ENCODE results near the gene KDELR1.
"Not testable (repeated sequence)": the region's sequence is repeated elsewhere in the genome, so short reads cannot be mapped to it uniquely, and the experiment has no call there.

Gene KDELR1

DNA sequence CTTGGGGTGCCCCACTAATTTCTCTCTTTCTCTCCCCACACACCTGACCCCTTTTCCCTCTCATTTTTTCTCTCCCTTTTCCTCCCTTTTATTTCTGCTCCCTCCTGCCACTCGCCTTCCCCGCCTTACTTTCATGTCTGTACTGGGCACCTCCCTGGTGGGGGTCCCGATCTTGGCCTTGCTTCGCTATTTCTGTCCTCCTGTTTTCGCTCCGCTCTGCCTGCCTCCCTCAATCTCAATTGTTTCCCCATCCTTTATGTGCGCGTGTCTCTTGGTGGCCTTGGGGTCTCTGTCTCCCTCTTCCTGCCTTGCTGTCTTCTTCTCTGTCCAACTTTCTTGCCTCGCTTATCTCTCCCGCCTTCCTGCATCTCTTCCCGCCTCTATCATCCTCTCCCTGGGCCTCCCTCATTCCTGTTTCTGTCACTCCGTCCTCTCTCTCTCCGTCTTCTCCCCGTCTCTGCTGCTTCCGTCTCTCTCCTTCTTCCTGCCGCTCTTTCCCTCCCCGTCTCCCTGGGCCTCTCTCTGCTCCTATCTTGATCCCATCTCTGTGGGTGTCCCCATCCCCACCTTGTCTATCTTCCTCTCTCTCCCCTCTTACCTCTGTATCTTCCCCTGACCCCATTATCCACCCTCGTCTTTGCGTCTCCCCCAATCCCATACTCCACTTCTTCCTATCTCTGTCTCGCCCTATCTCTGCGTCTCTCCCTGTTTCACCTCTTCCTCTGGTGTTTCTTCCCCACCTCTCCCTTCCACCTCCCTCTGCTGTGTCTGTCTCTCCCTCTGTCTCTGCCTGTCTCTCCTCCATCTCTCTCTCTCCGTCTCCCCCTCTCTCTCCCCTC is 6.1 kb upstream of the KDELR1 start:
- no peak for DNase-seq

DNA sequence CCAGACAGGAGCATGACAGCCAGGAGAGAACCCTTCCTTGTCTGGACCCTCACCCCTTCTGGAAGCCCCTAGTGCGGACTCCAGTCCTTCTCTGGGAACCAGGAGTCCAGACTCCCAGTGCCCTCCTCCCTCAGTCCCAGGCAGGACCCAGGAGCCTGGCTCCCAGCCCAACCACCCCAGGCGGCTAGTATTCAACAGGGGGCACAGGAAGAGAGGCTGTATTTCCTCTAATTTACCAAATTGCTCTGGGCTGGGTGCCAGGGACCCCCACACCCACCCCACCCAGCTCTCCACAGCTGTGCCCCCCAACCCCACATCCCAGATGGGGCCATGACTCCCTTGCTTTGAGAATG is 5.4 kb upstream of the KDELR1 start:
- no peak for DNase-seq

DNA sequence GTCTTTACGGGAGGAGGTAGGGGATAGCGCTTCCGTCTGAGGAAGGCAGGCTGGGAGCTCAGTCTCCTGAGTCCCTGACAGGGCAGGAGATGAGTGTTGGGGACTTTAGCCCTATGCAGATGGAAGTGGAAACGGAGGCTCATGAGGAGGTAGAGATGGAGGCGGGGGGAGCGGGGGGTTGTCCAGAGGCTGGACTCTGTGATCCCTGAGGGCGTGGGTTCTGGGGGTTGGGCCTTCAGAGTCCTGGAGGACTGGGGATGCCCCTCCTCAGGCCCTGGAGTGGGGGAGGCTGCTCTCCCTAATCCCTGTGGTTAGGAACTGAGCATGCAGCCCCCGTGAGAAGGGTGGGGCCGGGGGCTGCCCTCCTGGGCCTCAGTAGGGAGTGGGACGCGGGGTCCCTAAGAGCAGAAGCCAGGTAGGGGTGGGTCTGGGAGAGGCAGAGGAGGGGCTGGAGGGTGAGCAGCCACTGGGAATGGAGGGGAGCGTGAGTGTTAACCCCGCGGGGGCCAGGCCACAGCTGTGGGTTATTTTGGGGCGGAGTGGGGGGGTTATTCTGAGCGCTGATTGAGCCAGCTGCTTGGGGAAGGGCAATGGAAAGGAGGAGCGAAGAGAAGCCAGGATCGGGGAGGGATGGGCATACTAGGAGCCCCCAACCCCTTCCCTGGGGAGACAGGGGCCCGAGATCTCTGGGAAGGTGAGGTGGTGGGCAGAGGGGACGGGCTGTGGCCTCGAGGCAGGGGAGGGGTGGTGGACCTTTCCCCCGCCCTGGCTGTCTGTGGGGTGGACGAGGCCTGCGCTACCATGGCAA is 4.9 kb upstream of the KDELR1 start:
- DNase-seq, result no peak

DNA sequence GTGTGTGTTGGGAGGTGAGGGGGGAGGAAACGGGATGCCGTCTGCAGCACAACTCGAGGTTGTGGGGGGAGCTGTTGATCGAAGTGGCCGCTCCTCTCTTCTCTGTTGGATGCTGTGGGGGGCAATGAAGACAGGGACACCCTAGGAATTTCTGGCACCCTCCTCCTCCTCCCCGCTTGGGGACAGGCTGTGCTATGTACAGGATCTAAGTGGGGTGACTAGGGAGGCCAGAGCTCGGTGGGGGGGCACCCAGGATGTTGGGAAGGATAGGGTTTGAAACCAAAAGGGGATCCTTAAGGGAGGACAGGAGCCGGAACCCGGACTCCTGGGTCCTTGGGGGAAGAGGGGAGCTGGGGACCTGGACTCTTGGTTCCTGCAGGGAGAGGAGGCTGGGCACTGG is 4.1 kb upstream of the KDELR1 start:
- no peak for DNase-seq

DNA sequence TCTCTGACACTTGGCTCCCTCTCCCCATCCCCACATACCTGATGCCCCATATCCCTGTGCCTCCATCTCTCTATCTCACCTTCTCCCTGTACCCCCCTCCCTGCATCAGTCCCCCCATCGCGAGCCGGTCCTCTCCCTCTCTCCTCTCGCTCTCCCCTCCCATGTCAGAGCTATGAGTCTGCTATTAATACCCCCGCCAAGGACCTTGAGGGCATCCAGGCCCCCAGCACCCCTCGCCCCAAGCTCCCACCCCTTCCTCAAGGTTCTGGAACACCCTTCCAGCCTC is 3.8 kb upstream of the KDELR1 start:
- DNase-seq, result no peak

DNA sequence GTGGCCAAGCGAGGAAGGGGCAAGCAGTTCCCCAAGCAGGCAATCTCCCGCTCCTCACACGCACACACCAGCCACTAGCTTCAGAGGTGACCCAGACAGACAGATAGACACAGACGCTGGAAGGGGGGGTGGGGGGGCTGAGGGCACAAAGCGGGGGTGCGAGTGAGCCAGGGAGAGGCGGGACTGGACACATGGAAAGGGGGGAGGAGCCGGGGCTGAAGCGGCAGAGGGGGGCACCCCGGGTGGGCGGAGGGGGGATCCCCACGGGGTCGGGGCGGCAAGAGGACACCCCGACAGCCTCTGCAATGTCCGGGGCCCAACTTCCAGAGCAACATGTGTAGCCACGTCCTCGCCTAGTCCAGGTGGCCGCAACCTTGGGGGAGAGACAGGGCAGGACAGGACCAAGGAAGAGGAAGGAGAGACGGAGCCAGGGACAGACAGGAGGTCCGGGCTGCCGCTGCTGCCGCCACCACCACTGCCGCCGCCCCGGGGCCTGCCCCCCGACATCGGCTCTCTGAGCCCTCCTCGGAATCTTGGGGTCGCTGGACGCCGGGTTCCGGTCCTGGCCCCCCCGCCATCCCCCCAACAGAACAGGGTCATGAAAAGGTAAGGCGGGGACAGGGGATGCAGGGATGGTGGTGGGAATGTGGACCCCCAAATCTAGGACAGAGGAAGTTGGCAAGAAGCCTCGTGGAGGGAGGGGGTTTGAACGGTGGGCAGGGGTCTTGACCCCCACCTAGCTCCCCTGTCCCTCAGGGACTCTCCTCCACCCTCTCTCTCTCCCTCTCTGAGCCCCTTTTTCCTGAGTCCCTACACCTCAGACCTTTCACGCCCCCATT is 3.2 kb upstream of the KDELR1 start:
- peak in 1 of 4 experiments; percentile 16 for DNase-seq

DNA sequence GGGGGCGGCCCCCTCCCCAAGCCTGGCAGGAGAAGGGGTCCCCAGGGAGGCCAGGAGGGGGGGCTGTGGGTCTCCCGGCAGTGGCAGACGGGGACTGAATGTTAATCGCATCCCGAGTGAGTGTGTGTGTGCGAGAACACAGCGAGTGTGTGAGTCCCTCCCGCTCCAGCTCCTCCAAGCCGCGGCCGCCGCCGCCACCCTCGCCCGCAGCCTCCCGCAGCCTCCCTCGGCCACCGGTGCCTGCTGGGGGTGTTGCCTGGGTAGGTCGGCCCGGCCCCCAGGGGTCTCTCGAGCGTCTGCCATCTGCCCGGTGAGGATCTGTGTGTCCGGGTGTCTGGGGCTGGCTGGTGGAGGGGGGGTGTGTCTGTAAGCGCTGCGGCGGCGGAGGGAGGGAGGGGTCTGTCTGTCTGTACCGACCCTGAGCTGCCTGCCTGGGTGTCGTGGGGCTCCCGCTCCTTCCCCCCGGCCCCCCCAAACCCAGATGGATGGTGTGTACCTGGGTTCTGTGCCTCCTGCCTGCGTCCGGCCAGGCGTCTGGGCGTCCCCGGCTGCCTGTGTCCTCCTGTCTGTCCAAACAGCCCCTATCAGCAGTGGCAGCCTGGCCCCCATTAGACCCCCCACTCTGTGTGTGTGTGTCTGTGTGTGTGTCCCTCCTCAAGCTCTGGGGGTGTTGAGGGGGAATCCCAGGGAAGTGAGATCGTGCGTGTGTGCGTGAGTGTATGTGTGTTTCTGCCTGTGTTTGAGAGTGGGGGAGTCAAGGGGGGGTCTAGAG is 2.4 kb upstream of the KDELR1 start, which contains the start of gene GRIN2D:
Gene GRIN2D, plus strand, starts transcription at position 110 of the 772 bp plus-strand sequence. CDS start 4,725 bp downstream, outside the sequence.
- peak in 1 of 4 experiments; percentile 36 for DNase-seq

DNA sequence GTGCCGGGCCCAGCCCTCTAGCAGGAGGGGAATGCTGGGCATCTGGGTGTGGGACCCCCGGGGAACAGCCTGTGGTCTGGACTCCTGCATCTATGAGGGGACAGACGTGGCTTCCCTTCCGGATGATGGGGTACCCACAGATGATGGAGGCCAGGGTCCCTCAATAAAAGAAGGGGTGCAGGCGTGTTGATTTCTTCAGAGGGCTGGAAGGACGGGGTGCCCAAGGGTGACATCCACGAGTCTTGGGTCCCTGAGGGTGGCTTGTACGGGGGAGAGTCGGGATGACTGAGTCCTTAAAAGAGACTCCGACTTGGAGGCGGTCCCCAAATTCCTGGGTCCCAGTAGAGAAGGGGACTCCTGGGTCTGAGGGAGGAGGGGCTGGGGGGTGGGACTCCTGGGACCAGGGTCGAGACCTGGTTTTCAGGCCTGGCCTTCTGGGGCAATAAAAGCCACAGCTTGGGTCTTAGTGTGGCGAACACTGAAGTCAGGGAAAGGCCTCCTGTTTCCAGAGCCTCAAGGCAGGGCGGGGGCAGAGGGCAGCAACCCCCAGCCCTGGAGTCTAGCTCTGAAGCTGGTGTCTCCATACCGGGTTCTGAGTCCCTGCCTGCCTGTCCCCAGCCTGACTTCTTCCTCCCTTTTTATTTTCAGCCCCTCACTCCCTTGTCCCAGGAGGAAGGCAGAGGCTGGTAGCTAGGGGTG is 1.7 kb upstream of the KDELR1 start:
- DNase-seq, result no peak

DNA sequence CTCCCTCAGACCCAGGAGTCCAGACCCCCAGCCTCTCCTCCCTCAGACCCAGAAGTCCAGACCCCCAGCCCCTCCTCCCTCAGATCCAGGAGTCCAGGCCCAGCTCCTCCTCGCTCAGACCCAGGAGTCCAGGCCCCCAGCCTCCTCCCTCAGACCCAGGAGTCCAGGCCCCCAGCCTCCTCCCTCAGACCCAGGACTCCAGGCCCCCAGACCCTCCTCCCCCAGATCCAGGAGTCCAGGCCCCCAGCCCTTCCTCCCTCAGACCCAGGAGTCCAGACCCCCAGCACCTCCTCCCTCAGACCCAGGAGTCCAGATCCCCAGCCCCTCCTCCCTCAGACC is 624 bp upstream of the KDELR1 start:
- DNase-seq, result not testable (repeated sequence)

DNA sequence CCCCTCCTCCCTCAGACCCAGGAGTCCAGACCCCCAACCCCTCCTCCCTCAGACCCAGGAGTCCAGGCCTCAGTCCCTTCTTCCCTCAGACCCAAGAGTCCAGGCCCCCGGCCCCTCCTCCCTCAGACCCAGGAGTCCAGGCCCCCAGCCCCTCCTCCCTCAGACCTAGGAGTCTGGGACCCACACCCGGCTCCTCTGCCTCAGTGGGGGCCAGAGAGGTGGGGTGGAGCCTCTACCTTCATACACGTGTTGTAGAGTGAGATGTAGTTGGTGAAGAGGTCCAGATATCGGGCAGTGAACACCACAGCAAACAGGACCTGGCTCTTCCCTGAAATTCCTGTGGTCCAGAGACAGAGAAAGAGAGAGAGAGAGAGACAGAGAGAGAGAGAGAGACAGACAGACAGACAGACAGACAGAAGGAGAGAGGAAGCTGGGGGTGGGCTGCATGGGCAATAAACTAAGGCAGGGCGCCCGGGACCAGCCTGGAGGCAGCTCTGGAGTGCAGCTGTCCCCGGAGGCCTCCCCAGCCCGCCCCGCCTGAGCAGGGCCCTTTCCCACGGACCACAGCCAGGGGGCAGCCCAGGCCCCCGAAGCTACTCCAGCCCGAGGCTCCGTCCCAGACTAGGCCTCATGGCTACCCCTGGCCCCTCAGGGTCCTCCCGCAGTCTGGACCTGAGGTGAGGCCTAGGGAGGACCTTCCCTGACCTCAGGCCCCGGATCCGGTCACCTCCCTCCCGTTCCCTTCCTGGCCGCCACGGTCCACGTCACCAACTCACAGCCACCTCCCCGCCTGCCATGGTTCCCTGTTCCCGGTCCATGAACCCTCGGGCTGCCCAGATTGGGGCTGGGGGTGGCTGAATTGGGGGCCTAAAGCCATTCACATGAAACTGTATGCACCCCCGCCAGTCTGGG is 907 bp downstream of the KDELR1 start:
- peak; percentile 66 to 82 (median 72) for DNase-seq

DNA sequence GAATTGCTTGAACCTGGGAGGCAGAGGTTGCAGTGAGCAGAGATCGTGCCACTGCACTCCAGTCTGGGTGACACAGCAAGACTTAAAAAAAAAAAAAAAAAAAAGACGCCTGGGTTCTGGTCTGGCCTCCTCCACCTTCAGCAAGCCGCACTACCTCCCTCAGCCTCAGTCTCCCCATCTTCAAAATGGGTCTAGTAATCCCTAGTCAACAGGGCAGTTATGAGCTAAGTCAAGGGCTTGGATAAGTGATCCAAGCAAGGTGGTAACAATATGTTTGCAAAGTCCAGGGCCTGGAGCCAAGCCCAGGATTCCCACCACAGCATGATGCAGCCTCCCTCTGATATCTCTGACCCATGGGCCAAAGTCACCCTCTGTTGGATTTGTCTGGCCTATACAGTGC is 4.4 kb downstream of the KDELR1 start:
- DNase-seq, result no peak

DNA sequence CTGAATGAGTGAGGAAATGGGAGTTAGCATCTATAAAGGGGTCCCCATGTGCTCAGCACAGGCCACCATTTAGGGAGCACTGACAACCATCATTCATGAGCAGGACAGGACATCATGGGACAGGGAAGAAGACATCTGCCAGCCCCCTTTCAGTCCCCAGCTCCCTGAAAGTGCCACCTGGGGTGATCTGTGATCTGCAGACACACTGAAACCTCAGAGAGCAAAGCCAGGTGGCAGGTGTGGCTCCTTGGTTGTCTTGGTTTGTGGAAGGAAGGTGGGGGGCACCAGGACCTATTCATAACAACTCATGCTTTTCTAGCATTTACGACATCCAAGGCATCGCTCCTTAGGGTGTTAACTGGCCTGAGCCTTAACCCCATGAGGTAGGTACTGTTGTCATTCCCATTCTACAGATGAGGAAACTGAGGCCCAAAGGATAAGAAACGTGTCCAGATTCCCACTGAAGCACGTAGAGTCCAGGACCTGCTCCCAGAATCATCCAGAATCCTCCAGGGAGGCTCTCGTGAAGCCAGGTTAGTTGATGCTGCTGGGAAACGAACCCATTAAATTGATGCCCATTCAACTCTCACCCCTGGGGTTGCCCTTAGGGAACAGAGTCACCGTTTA is 5.8 kb downstream of the KDELR1 start:
- no peak for DNase-seq

DNA sequence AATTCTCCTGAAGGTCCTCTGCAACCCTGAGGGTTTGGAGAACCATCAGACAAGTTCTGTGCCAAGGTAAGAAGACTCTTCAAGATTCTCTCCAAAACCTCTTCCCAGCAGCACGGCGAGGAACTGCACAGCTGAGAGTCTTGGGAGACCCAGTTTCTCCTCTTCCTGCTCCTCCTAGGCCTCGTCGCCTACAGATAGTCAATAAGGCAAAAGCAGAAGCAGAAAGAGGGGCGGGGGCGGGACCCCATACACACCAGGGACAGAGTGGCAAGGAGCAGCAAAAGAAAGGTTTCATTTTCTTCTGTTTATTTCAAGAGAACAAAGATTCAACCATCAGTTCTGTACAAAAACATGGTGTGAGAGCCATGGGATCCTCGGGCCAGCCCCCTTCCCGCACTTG is 9.1 kb downstream of the KDELR1 start:
- peak in 3 of 4 experiments; percentile 37 to 61 (median 40) for DNase-seq

DNA sequence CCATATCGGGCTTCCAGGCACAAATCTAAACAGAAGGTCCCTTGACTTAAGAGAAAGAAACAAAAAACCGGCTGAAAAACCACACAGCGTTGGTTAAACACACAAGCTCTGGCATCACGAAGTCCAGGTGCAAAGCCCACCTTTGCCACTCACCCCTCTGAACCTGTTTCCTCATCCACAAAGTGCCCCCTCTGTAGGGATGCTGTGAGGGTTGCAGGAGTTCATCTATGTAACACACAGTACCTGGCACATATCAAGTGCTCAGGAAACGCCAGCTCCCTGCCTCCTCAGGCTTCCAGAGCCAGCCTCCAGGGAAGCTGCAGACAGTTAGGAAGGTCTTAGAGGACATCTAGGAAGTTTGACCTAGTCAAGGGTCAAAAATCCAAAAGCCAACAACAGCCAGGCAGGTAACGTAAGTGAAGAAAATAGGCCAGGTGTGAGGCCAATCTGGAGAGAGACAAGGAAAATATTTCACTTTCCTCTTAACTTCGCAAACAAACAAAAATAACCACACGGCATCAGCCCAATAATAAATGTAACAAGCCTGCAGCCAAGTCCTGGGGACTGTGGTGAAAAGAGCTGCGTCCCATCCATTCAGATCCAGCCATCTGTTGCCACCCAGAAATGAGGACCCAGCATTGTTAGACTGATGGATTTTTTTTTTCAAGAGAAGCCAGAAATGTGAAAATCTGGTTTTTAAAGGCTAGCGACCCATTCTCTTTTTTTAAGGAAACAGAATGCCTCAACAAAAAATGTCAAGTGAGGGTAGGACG is 10.0 kb downstream of the KDELR1 start:
- no peak for DNase-seq

DNA sequence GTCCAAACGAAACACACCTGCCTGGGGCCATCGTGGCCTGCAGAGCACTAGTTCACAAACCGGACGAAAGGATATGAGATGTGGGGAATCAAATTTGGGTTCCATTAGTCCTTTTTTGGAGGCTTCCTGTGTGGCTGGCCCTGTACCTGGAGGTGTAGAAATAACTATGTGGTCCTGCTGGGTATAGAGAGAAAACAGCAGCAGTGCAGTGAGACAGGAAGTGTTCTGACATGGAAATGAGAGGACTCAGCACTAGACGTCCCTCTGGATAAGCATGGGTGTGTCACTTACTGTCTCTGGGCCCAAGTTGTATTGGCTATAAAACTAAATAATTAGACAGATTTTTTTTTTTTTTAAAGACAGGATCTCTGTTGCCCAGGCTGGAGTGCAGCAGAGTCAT is 12.3 kb downstream of the KDELR1 start:
- DNase-seq, result no peak

DNA sequence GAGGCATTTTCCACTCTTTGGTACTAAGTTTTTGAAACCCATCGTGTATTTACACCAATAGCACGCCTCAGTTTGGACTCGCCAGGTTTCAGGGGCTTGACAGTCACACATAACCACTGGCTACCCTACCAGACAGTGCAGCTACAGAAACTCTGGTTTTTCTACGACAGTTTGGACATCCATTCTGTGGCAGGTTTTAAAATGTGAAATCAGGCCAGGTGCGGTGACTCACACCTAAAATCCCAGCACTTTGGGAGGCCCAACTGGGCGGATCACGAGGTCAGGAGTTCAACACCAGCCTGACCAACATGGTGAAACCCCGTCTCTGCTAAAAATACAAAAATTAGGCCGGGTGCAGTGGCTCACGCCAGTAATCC is 13.2 kb downstream of the KDELR1 start:
- no peak for DNase-seq

DNA sequence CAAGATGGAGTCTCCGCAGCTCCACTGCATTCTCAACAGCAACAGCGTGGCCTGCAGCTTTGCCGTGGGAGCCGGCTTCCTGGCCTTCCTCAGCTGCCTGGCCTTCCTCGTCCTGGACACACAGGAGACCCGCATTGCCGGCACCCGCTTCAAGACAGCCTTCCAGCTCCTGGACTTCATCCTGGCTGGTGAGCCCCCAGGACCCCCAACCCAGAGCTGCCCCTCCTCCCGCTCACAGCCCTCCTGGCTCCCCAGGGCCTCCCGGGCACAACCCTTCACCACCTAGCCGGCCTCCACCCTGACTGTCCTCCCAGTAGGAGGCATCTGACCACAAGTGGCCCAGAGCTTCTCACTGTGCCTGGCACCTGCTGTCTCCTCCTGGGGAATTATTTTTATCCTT is 17.8 kb downstream of the KDELR1 start:
- DNase-seq, result no peak

DNA sequence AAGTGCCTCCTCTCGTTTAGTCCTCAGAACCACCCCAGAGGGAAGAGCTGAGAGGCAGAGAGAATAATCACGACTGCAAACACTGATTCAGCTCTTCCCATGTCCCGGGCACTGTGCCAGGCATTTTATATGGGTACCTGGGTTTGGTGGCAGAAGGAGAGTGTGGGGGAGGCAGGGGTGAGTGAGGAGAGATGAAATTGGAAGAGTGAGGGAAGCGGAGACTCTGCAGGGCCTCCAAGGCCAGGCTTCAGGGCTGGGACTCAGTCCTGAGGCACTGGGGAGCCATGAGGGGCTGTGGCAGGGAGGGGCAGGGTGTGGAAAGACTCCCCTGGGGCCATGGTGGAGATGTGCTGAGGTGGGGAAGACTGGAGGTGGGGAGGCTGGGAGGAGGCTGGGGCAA is 18.4 kb downstream of the KDELR1 start:
- DNase-seq, result no peak

DNA sequence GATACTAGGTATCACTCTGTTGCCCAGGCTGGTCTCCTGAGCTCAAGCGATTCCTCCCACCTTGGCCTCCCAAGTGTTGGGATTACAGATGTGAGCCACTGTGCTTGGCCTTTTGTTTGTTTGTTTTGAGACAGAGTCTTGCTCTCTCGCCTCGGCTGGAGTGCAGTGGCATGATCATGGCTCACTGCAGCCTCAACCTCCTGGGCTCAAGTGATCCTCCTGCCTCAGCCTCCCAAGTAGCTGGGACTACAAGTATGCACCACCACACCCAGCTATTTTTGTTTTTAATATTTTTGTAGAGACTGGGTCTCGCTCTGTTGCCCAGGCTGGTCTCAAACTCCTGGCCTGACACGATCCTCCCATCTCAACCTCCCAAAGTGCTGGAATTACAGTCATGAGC is 19.6 kb downstream of the KDELR1 start:
- not testable (repeated sequence) for DNase-seq

DNA sequence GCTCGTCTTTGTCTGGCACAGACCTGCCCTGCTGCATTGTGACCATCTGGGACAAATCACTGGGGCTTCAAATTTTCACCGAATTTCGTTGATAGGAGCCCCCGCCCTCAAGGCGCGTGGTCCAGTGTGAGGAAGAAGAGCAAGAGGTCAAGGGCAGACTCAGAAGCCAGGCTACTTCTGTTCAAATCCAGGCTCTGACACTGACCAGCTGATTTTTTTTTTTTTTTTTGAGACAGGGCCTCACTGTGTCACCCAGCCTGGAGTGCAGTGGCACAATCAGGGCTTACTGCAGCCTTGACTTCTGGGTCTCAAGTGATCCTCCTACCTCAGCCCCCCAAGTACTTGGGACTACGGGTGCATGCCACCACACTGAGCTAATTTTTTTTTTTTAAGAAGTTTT is 20.0 kb downstream of the KDELR1 start:
- DNase-seq, result no peak

All from suppressor macrophage (primary cell).